OCI-LY7 (cell line): ENCODE results near the gene ALK.

ENCODE experiments used
- EZH2phosphoT487 ChIP-seq: fragments of 200-600 bp; sonication (generic); IDR thresholded peaks from 2 replicates; pipeline ENCODE4 v1.6.1; 2018; ENCODE audit warnings: low read depth, borderline replicate concordance, mild to moderate bottlenecking, mixed run types, antibody characterized with exemption, low read length, moderate library complexity, mixed read lengths
- TF ChIP-seq, protein P1 (sequence below): fragments of 200-600 bp; sonication (generic); conservative IDR thresholded peaks from 2 replicates; pipeline ENCODE4 v1.5.1; 2014; ENCODE audit warnings: mild to moderate bottlenecking, antibody characterized with exemption, low read length, moderate library complexity, mixed read lengths

DNA sequence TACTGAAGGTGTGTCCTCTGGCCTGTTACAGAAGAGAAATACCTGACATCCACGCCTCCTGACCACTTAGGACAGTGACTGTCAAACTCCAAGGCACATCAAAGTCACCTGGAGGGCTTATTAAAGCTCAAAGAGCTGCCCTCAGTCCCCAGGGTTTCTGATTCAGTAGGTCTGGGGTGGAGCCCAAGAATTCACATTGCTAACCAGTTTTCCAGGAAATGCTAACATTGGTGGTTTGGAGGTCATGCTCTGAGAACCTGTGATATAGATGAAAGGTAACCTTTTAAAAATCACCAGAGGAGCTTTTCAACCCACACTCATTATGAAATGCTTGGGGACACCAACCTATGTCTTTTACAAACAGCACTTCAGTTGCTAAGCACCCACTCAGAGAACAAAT, 172.3 kb downstream of the ALK start:
- TF ChIP-seq, protein P1, sequence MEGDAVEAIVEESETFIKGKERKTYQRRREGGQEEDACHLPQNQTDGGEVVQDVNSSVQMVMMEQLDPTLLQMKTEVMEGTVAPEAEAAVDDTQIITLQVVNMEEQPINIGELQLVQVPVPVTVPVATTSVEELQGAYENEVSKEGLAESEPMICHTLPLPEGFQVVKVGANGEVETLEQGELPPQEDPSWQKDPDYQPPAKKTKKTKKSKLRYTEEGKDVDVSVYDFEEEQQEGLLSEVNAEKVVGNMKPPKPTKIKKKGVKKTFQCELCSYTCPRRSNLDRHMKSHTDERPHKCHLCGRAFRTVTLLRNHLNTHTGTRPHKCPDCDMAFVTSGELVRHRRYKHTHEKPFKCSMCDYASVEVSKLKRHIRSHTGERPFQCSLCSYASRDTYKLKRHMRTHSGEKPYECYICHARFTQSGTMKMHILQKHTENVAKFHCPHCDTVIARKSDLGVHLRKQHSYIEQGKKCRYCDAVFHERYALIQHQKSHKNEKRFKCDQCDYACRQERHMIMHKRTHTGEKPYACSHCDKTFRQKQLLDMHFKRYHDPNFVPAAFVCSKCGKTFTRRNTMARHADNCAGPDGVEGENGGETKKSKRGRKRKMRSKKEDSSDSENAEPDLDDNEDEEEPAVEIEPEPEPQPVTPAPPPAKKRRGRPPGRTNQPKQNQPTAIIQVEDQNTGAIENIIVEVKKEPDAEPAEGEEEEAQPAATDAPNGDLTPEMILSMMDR, result no peak
- TF ChIP-seq EZH2phosphoT487, result no peak
